ENCODE data around the gene UVRAG.

DNA sequence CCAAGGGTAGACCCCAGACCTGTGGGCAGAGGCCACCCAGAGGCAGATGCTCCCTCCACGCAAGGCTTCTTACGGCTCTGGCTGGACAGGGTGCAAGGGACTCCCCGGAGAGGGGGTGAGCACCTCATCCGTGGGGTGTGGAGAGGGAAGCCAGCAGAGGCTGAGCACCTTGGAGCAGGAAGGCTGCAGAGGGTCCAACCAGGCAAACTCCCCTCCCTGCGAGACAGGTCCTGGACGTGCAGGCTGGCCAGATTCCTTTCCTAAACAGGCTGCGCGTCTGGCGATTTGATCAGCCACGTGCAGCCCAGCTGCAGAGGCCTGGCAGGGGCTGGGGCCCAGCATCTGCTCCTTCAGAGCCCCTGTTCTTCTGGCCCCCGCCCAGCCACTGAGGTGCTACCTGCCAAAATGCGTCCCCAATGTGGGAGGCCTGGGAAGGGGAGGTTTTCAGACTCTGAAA is 342.0 kb downstream of the UVRAG start:
- no peak for TF ChIP-seq EZH2 (IDR thresholded peaks at IDR 0.05; ENCODE audit: borderline replicate concordance, low read length)
- TF ChIP-seq, protein P1, sequence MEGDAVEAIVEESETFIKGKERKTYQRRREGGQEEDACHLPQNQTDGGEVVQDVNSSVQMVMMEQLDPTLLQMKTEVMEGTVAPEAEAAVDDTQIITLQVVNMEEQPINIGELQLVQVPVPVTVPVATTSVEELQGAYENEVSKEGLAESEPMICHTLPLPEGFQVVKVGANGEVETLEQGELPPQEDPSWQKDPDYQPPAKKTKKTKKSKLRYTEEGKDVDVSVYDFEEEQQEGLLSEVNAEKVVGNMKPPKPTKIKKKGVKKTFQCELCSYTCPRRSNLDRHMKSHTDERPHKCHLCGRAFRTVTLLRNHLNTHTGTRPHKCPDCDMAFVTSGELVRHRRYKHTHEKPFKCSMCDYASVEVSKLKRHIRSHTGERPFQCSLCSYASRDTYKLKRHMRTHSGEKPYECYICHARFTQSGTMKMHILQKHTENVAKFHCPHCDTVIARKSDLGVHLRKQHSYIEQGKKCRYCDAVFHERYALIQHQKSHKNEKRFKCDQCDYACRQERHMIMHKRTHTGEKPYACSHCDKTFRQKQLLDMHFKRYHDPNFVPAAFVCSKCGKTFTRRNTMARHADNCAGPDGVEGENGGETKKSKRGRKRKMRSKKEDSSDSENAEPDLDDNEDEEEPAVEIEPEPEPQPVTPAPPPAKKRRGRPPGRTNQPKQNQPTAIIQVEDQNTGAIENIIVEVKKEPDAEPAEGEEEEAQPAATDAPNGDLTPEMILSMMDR (IDR thresholded peaks at IDR 0.05; ENCODE audit: low read length), result no peak

Measured in OCI-LY1 (cell line).